ENCODE measurements around the gene NUDT17.
"Not testable (repeated sequence)": the region's sequence is repeated elsewhere in the genome, so short reads cannot be mapped to it uniquely, and the experiment has no call there.

GRCh38 chr1:145822779-145823331, 22.6 kb upstream of the NUDT17 start:
- not testable (repeated sequence) for TF ChIP-seq RAD21 (conservative IDR thresholded peaks at IDR 0.05); REST (IDR thresholded peaks at IDR 0.05; ENCODE audit: borderline replicate concordance); EZH2 (IDR thresholded peaks at IDR 0.05; ENCODE audit: borderline replicate concordance, insufficient read depth, low read length, poor library complexity, severe bottlenecking); SMC3 (conservative IDR thresholded peaks at IDR 0.05; ENCODE audit: poor library complexity); EP300 (conservative IDR thresholded peaks at IDR 0.05; ENCODE audit: poor library complexity, severe bottlenecking); POLR2AphosphoS5 (IDR thresholded peaks at IDR 0.05); TAF1 (IDR thresholded peaks at IDR 0.05; ENCODE audit: low read depth)
- TF ChIP-seq, protein P1, sequence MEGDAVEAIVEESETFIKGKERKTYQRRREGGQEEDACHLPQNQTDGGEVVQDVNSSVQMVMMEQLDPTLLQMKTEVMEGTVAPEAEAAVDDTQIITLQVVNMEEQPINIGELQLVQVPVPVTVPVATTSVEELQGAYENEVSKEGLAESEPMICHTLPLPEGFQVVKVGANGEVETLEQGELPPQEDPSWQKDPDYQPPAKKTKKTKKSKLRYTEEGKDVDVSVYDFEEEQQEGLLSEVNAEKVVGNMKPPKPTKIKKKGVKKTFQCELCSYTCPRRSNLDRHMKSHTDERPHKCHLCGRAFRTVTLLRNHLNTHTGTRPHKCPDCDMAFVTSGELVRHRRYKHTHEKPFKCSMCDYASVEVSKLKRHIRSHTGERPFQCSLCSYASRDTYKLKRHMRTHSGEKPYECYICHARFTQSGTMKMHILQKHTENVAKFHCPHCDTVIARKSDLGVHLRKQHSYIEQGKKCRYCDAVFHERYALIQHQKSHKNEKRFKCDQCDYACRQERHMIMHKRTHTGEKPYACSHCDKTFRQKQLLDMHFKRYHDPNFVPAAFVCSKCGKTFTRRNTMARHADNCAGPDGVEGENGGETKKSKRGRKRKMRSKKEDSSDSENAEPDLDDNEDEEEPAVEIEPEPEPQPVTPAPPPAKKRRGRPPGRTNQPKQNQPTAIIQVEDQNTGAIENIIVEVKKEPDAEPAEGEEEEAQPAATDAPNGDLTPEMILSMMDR (IDR thresholded peaks at IDR 0.05; ENCODE audit: poor library complexity, severe bottlenecking), result not testable (repeated sequence)

Data from neural cell (in vitro differentiated cells).